ENCODE measurements around the gene HAUS2.
A peak's percentile ranks its signal among the peaks of the same experiment; 100 is the strongest.
"Not testable (repeated sequence)": the region's sequence is repeated elsewhere in the genome, so short reads cannot be mapped to it uniquely, and the experiment has no call there.

Gene HAUS2

GRCh38 chr15:42576040-42576594 is 27.5 kb downstream of the HAUS2 start:
- no peak for FAIRE-seq

- no peak for FAIRE-seq
Measured at GRCh38 chr15:42576776-42577175, 28.1 kb downstream of the HAUS2 start.

- FAIRE-seq, result no peak
Measured at GRCh38 chr15:42577514-42578031, 28.9 kb downstream of the HAUS2 start.

- FAIRE-seq, result no peak
Measured at GRCh38 chr15:42578984-42579537, 30.4 kb downstream of the HAUS2 start.

- FAIRE-seq, result no peak
Measured at GRCh38 chr15:42581272-42581730, 32.7 kb downstream of the HAUS2 start.

GRCh38 chr15:42582569-42583375 is 34.1 kb downstream of the HAUS2 start:
- FAIRE-seq, result no peak

- no peak for FAIRE-seq
Measured at GRCh38 chr15:42584031-42584765, 35.6 kb downstream of the HAUS2 start.

- FAIRE-seq, result no peak
Measured at GRCh38 chr15:42590619-42591237, 42.1 kb downstream of the HAUS2 start.

GRCh38 chr15:42591238-42591934 is 42.7 kb downstream of the HAUS2 start:
- peak; percentile 61 for FAIRE-seq

GRCh38 chr15:42592716-42593115 is 44.1 kb downstream of the HAUS2 start:
- FAIRE-seq, result no peak

- FAIRE-seq, result no peak
Measured at GRCh38 chr15:42593143-42593542, 44.5 kb downstream of the HAUS2 start.

GRCh38 chr15:42594095-42594494 is 45.5 kb downstream of the HAUS2 start:
- no peak for FAIRE-seq

GRCh38 chr15:42595626-42596240 is 47.1 kb downstream of the HAUS2 start:
- no peak for FAIRE-seq

GRCh38 chr15:42601316-42601715 is 52.7 kb downstream of the HAUS2 start:
- FAIRE-seq, result not testable (repeated sequence)

- no peak for FAIRE-seq
Measured at GRCh38 chr15:42602501-42602900, 53.9 kb downstream of the HAUS2 start.

- no peak for FAIRE-seq
Measured at GRCh38 chr15:42603978-42604377, 55.3 kb downstream of the HAUS2 start.

- FAIRE-seq, result no peak
Measured at GRCh38 chr15:42604894-42605744, 56.5 kb downstream of the HAUS2 start.

- no peak for FAIRE-seq
Measured at GRCh38 chr15:42605796-42606195, 57.2 kb downstream of the HAUS2 start.

GRCh38 chr15:42608110-42608531 is 59.5 kb downstream of the HAUS2 start:
- no peak for FAIRE-seq

- FAIRE-seq, result no peak
Measured at GRCh38 chr15:42608752-42609488, 60.3 kb downstream of the HAUS2 start.

Measured in G401.6 (cell line).